ENCODE measurements around the gene USP31.

USP31 gene

DNA sequence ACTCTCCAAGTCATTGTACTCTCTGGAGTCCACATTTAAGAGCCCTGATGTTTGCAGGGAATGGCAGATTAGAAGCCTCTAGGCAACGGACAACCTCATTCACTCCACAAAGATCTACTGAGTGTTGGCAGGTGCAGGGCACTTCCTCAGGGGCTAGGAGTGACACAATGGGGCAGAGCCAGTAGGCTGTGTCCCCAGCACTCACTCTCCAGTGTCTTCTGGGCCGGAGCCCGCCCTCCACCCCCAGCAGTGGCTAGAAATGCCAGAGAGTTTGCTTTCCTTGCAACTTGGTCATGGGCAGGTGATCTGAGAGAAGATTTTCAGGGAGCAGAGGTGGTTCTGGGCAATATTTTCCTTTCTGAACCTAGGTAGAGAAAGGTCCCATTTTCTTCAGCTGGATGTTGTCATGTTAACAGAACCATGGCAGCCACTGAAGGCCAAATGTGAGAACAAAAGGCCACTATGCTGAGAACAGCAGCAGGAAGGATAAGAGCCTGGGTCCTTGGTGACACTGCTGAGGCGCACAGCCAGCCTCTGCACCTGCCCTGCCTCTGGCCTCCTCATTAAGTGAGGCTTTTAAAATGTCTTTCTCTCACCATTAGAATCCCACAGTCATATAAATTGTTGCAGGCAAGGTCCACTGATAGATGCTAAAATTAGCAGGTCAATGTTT lies 96.2 kb downstream of the USP31 start:
- no CpG with 5 or more reads among the region's 4 CpGs for WGBS (ENCODE audit: insufficient coverage, insufficient read length)
- H3K27ac ChIP-seq (ENCODE audit: low read length) = no peak overlapping the region
- H3K4me1 ChIP-seq (ENCODE audit: control insufficient read depth, insufficient read depth, low read length) = no peaks in the 10 kb centered on the region
- no peak for DNase-seq (ENCODE audit: low read depth, low spot score)
- no peaks in the 10 kb centered on the region for H3K9me3 ChIP-seq (ENCODE audit: control insufficient read depth, insufficient read depth, low read length)
- no peaks in the 10 kb centered on the region for H3K36me3 ChIP-seq (ENCODE audit: control insufficient read depth, insufficient read depth, low read length)
- H3K4me3 ChIP-seq (ENCODE audit: low read length) = no peak overlapping the region
- no peaks in the 10 kb centered on the region for H3K27me3 ChIP-seq (ENCODE audit: control insufficient read depth, insufficient read depth, low read length)

GRCh38 chr16:23052221-23052620 lies 97.0 kb downstream of the USP31 start:
- Histone ChIP-seq H3K27me3 (ENCODE audit: control insufficient read depth, insufficient read depth, low read length) (no peaks in the 10 kb centered on the region), H3K36me3 (ENCODE audit: control insufficient read depth, insufficient read depth, low read length) (no peaks in the 10 kb centered on the region), H3K4me1 (ENCODE audit: control insufficient read depth, insufficient read depth, low read length) (no peaks in the 10 kb centered on the region), H3K9me3 (ENCODE audit: control insufficient read depth, insufficient read depth, low read length) (no peaks in the 10 kb centered on the region), H3K4me3 (ENCODE audit: low read length) (no peak overlapping the region), H3K27ac (ENCODE audit: low read length) (no peak overlapping the region)
- DNase-seq (ENCODE audit: low read depth, low spot score) = no peak
- no CpG with 5 or more reads among the region's 13 CpGs for WGBS (ENCODE audit: insufficient coverage, insufficient read length)

- Histone ChIP-seq H3K4me3 (ENCODE audit: low read length) (no peak overlapping the region), H3K27me3 (ENCODE audit: control insufficient read depth, insufficient read depth, low read length) (no peaks in the 10 kb centered on the region), H3K9me3 (ENCODE audit: control insufficient read depth, insufficient read depth, low read length) (no peaks in the 10 kb centered on the region), H3K36me3 (ENCODE audit: control insufficient read depth, insufficient read depth, low read length) (no peaks in the 10 kb centered on the region), H3K4me1 (ENCODE audit: control insufficient read depth, insufficient read depth, low read length) (no peaks in the 10 kb centered on the region), H3K27ac (ENCODE audit: low read length) (no peak overlapping the region)
- WGBS (ENCODE audit: insufficient coverage, insufficient read length) = no CpG with 5 or more reads among the region's 8 CpGs
- no peak for DNase-seq (ENCODE audit: low read depth, low spot score)
These were observed 97.7 kb downstream of the USP31 start for GRCh38 chr16:23051587-23051986.

DNA sequence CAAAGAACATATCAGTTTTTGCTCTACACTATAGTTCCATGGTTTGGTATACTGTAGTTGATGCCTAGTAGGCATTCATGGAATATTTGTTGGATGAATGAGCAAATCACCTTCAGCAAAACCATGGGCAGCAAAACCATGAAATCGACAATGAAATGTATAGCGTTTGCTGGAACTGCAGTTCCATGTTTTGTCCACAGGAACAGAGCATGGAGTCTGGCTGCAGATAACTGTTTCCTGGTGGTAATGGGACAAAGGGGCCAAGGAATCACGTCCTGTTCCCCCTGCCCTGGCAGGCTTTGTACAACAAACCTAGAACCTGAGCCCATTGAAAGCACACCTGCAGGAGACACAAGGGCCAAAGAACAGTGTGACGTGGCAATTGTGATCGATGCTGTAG lies 101.1 kb downstream of the USP31 start:
- Histone ChIP-seq H3K27me3 (ENCODE audit: control insufficient read depth, insufficient read depth, low read length) (no peaks in the 10 kb centered on the region), H3K4me3 (ENCODE audit: low read length) (no peak overlapping the region), H3K9me3 (ENCODE audit: control insufficient read depth, insufficient read depth, low read length) (no peaks in the 10 kb centered on the region), H3K27ac (ENCODE audit: low read length) (no peak overlapping the region), H3K4me1 (ENCODE audit: control insufficient read depth, insufficient read depth, low read length) (no peaks in the 10 kb centered on the region), H3K36me3 (ENCODE audit: control insufficient read depth, insufficient read depth, low read length) (no peaks in the 10 kb centered on the region)
- no peak for DNase-seq (ENCODE audit: low read depth, low spot score)
- WGBS (ENCODE audit: insufficient coverage, insufficient read length) = no CpG with 5 or more reads among the region's 5 CpGs

- no peak for DNase-seq (ENCODE audit: low read depth, low spot score)
- no peaks in the 10 kb centered on the region for H3K27me3 ChIP-seq (ENCODE audit: control insufficient read depth, insufficient read depth, low read length)
These were observed 104.2 kb downstream of the USP31 start for GRCh38 chr16:23045025-23045424.

DNA sequence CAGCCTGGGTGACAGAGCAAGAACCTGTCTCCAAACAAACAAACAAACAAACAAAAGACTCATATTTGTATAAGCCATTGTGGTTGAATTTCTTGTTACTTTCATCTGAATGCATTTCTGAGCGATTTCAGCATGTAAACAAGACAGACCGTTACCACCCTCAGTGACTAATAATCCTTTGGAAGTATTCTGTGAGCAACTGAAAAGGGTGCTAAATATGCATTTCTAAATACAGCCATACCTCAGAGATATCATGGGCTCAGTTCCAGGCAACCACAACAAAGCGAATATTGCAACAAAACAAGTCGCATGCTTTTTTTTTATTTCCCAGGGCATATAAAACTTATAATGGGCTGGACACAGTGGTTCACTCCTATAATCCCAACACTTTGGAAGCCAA lies 109.0 kb downstream of the USP31 start:
- no peaks in the 10 kb centered on the region for H3K27me3 ChIP-seq (ENCODE audit: control insufficient read depth, insufficient read depth, low read length)
- no peak overlapping the region for H3K4me3 ChIP-seq (ENCODE audit: low read length)
- no peak overlapping the region for H3K27ac ChIP-seq (ENCODE audit: low read length)
- DNase-seq (ENCODE audit: low read depth, low spot score) = no peak
- no peaks in the 10 kb centered on the region for H3K9me3 ChIP-seq (ENCODE audit: control insufficient read depth, insufficient read depth, low read length)
- WGBS (ENCODE audit: insufficient coverage, insufficient read length) = no CpG with 5 or more reads among the region's 4 CpGs
- no peaks in the 10 kb centered on the region for H3K4me1 ChIP-seq (ENCODE audit: control insufficient read depth, insufficient read depth, low read length)
- no peaks in the 10 kb centered on the region for H3K36me3 ChIP-seq (ENCODE audit: control insufficient read depth, insufficient read depth, low read length)

More at GRCh38 chr16:23045025-23045424, 104.2 kb downstream of the USP31 start:
- Histone ChIP-seq H3K9me3 (ENCODE audit: control insufficient read depth, insufficient read depth, low read length) (no peaks in the 10 kb centered on the region), H3K27ac (ENCODE audit: low read length) (no peak overlapping the region), H3K4me1 (ENCODE audit: control insufficient read depth, insufficient read depth, low read length) (no peaks in the 10 kb centered on the region), H3K36me3 (ENCODE audit: control insufficient read depth, insufficient read depth, low read length) (no peaks in the 10 kb centered on the region), H3K4me3 (ENCODE audit: low read length) (no peak overlapping the region)
- WGBS (ENCODE audit: insufficient coverage, insufficient read length) = no CpG with 5 or more reads among the region's 1 CpG

GRCh38 chr16:23039118-23039517 lies 110.1 kb downstream of the USP31 start:
- DNase-seq (ENCODE audit: low read depth, low spot score) = no peak
- H3K9me3 ChIP-seq (ENCODE audit: control insufficient read depth, insufficient read depth, low read length) = no peaks in the 10 kb centered on the region
- no peaks in the 10 kb centered on the region for H3K27me3 ChIP-seq (ENCODE audit: control insufficient read depth, insufficient read depth, low read length)
- H3K27ac ChIP-seq (ENCODE audit: low read length) = no peak overlapping the region
- H3K4me1 ChIP-seq (ENCODE audit: control insufficient read depth, insufficient read depth, low read length) = no peaks in the 10 kb centered on the region
- H3K4me3 ChIP-seq (ENCODE audit: low read length) = no peak overlapping the region
- WGBS (ENCODE audit: insufficient coverage, insufficient read length) = no CpG with 5 or more reads among the region's 4 CpGs
- no peaks in the 10 kb centered on the region for H3K36me3 ChIP-seq (ENCODE audit: control insufficient read depth, insufficient read depth, low read length)

- Histone ChIP-seq H3K4me3 (ENCODE audit: low read length) (no peak overlapping the region), H3K27ac (ENCODE audit: low read length) (no peak overlapping the region), H3K36me3 (ENCODE audit: control insufficient read depth, insufficient read depth, low read length) (no peaks in the 10 kb centered on the region), H3K4me1 (ENCODE audit: control insufficient read depth, insufficient read depth, low read length) (no peaks in the 10 kb centered on the region), H3K9me3 (ENCODE audit: control insufficient read depth, insufficient read depth, low read length) (no peaks in the 10 kb centered on the region), H3K27me3 (ENCODE audit: control insufficient read depth, insufficient read depth, low read length) (no peaks in the 10 kb centered on the region; the same call in 1 of the 2 replicates)
- DNase-seq (ENCODE audit: low read depth, low spot score) = no peak
- WGBS (ENCODE audit: insufficient coverage, insufficient read length) = no CpG with 5 or more reads among the region's 1 CpG
These were observed 114.0 kb downstream of the USP31 start for GRCh38 chr16:23035240-23035639.

DNA sequence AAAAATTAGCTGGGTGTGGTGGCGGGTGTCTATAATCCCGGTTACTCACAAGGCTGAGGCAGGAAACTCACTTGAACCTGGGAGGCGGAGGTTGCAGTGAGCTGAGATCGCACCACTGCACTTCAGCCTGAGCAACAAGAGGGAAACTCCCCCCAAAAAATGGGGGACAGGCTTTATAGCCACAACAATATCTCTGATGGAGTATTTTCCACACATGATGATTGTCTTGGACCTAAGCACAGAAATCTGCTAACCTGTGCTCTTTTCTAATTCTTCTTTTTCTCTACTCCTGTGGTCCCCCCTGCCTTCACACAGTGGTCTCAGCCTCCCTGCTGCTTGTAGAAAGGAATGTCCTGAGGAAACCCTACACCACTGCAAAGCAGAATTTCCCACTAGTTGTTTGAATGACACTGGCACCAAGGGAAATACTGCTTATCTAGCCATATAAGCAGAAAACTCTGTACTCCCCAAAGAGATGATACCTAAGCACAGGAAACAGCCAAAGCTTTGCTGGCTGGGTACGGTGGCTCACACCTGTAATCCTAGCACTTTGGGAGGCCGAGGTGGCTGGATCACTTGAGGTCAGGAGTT lies 117.6 kb downstream of the USP31 start:
- H3K36me3 ChIP-seq (ENCODE audit: control insufficient read depth, insufficient read depth, low read length) = no peaks in the 10 kb centered on the region
- H3K9me3 ChIP-seq (ENCODE audit: control insufficient read depth, insufficient read depth, low read length) = no peaks in the 10 kb centered on the region
- no peaks in the 10 kb centered on the region; the same call in 1 of the 2 replicates for H3K27me3 ChIP-seq (ENCODE audit: control insufficient read depth, insufficient read depth, low read length)
- H3K4me1 ChIP-seq (ENCODE audit: control insufficient read depth, insufficient read depth, low read length) = no peaks in the 10 kb centered on the region
- H3K27ac ChIP-seq (ENCODE audit: low read length) = no peak overlapping the region
- no peak for DNase-seq (ENCODE audit: low read depth, low spot score)
- no peak overlapping the region for H3K4me3 ChIP-seq (ENCODE audit: low read length)
- no CpG with 5 or more reads among the region's 6 CpGs for WGBS (ENCODE audit: insufficient coverage, insufficient read length)

DNA sequence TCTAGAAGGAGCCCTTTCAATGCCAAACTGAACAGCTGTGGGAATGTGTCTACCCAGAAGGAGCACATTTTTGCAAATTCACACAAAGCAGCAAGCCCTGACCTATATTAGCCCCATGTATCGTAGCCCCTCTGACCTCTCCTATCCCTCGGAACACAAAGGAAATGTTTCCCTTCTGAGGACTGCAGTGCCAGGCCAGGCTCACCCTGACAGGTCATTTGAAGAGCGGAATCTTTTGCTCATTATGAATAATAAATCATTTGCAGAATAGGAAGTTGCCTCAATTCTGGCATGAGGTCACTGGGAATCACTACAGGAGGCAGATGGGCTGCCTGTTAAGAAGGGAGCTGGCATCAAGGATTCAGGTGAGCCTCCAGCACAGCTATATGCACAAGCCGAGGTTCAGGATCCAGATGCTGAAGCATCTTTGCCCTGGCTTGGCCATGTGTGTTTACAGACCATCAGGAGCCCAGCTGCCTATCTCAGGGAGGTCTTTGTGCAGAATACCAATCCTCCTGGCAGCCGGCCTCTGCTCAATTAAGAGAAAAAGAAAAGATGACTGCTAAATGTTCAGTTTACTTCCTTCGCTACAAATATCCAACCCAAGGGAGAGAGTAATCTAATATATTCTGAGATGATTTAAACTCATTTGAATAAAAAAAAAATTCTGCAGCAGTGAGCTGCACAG lies 119.4 kb downstream of the USP31 start:
- H3K4me3 ChIP-seq (ENCODE audit: low read length) = no peak overlapping the region
- H3K27ac ChIP-seq (ENCODE audit: low read length) = no peak overlapping the region
- DNase-seq (ENCODE audit: low read depth, low spot score) = no peak
- no peaks in the 10 kb centered on the region for H3K4me1 ChIP-seq (ENCODE audit: control insufficient read depth, insufficient read depth, low read length)
- H3K36me3 ChIP-seq (ENCODE audit: control insufficient read depth, insufficient read depth, low read length) = no peaks in the 10 kb centered on the region
- no peaks in the 10 kb centered on the region for H3K9me3 ChIP-seq (ENCODE audit: control insufficient read depth, insufficient read depth, low read length)
- no CpG with 5 or more reads among the region's 6 CpGs for WGBS (ENCODE audit: insufficient coverage, insufficient read length)
- no peaks in the 10 kb centered on the region; the same call in 1 of the 2 replicates for H3K27me3 ChIP-seq (ENCODE audit: control insufficient read depth, insufficient read depth, low read length)
